ENCODE measurements around the gene CH25H. TPM values are rescaled to one million over a fixed set of nuclear protein-coding genes. Genes with fewer than 3 reads are reported as not detected.

CH25H gene
- total RNA-seq, 1 experiment from 2014 or later, result 1.0 TPM

- no peak overlapping the region for H2AK5ac ChIP-seq (ENCODE audit: insufficient read length, low read length)
- no peak for TF ChIP-seq CTCF (conservative IDR thresholded peaks at IDR 0.05)
- no peak overlapping the region for H3K56ac ChIP-seq (ENCODE audit: insufficient read length, low read depth, low read length)
- no peak overlapping the region for H3T11ph ChIP-seq (ENCODE audit: low read length)
- no peaks in the 10 kb centered on the region; a peak in 1 of 5 replicates for H3K9me3 Mint-ChIP-seq
- H3K36me3 Mint-ChIP-seq (ENCODE audit: insufficient read depth in 1 of 3, low read depth in 3 of 3), result peaks cover 0 to 4% (median 0%) of the 10 kb centered on the region in 3 experiments; a peak in 2 of 7 replicates
- no peaks in the 10 kb centered on the region for H3K27me3 ChIP-seq (ENCODE audit: insufficient read depth, low read length)
- no peak overlapping the region for H3K27ac ChIP-seq (ENCODE audit: insufficient read length, low read depth, low read length)
- H2BK5ac ChIP-seq (ENCODE audit: insufficient read length, low read length), result no peak overlapping the region
- no peak overlapping the region for H2BK120ac ChIP-seq (ENCODE audit: low read depth, low read length, poor library complexity, severe bottlenecking)
- no peaks in the 10 kb centered on the region for H3K79me1 ChIP-seq (ENCODE audit: insufficient read depth, low read depth, low read length, poor library complexity, severe bottlenecking)
- no peaks in the 10 kb centered on the region for H3K79me2 ChIP-seq (ENCODE audit: insufficient read depth, low read length)
- no peak overlapping the region for H3K18ac ChIP-seq (ENCODE audit: insufficient read length, low read depth, low read length)
- H3K23me2 ChIP-seq (ENCODE audit: insufficient read length, low read depth, low read length, poor library complexity, severe bottlenecking), result no peaks in the 10 kb centered on the region
- peaks cover 42 to 49% of the 10 kb centered on the region in 2 experiments for H3K4me1 Mint-ChIP-seq
- peaks cover 13% of the 10 kb centered on the region for H3K4me1 ChIP-seq (ENCODE audit: insufficient read depth, low read length)
- no peak overlapping the region for H2BK20ac ChIP-seq (ENCODE audit: low read depth, low read length, poor library complexity, severe bottlenecking)
- no peak overlapping the region for H3K23ac ChIP-seq (ENCODE audit: insufficient read length, low read depth, low read length)
- H3K4me3 Mint-ChIP-seq, result no peak overlapping the region
- no peak overlapping the region for H2BK15ac ChIP-seq (ENCODE audit: low read depth, low read length)
- H3K14ac ChIP-seq (ENCODE audit: insufficient read depth, low read length), result no peak overlapping the region
- no peak overlapping the region for H3K9ac ChIP-seq (ENCODE audit: extremely low read depth, insufficient read length, low read length)
- H4K91ac ChIP-seq (ENCODE audit: insufficient read length, low read depth, low read length), result no peak overlapping the region
- no peaks in the 10 kb centered on the region for H3K9me3 ChIP-seq (ENCODE audit: control insufficient read depth, low read depth, low read length)
- no peak overlapping the region for H2BK12ac ChIP-seq (ENCODE audit: insufficient read length, low read depth, low read length)
- no peak overlapping the region for H2AFZ ChIP-seq (ENCODE audit: low read length)
- H3K4ac ChIP-seq (ENCODE audit: low read depth, low read length), result no peak overlapping the region
- no CpG with 5 or more reads among the region's 5 CpGs for WGBS (ENCODE audit: extremely low coverage, insufficient read length, low lambda C conversion rate)
- H4K8ac ChIP-seq (replicated peaks; ENCODE audit: insufficient read length, low read depth, low read length), result no peak overlapping the region
- H4K5ac ChIP-seq (ENCODE audit: insufficient read length, low read depth, low read length), result no peak overlapping the region
- no peaks in the 10 kb centered on the region for H4K20me1 ChIP-seq (ENCODE audit: control insufficient read depth, insufficient read depth, insufficient read length)
- peak overlapping the region in 1 of 3 experiments; percentile 24; a peak in 1 of 7 replicates for H3K27ac Mint-ChIP-seq
- no peak overlapping the region for H3K4me2 ChIP-seq (ENCODE audit: insufficient read depth, insufficient read length, low read length)
- no peaks in the 10 kb centered on the region for H3K27me3 Mint-ChIP-seq (ENCODE audit: low read depth)
- DNase-seq, result no peak
These were observed 32.0 kb upstream of the CH25H start for GRCh38 chr10:89238956-89239644.

Measured in H9 (cell line).